Retinal pigment epithelial cell (primary cell): ENCODE results near the gene CARD19.

Source experiments
- DNase-seq: peaks from one replicate; pipeline ENCODE4 v3.0.0-alpha.2; 2010; ENCODE audit warnings: low read depth
- H3K4me3 ChIP-seq: 2 replicates; pipeline ENCODE4 v1.5.1; 2011; ENCODE audit warnings: mild to moderate bottlenecking, low read length, control low read depth, moderate library complexity
- CTCF ChIP-seq: conservative IDR thresholded peaks from 2 replicates; pipeline ENCODE4 v1.5.1; 2011; ENCODE audit warnings: low read depth, low read length, control low read depth, inconsistent platforms

The CARD19 gene

GRCh38 chr9:93118863-93119702, 23.1 kb downstream of the CARD19 start:
- H3K4me3 ChIP-seq = no peak overlapping the region
- DNase-seq = no peak
- TF ChIP-seq CTCF = no peak

GRCh38 chr9:93119703-93119952, 23.6 kb downstream of the CARD19 start:
- DNase-seq = no peak
- H3K4me3 ChIP-seq = no peak overlapping the region
- no peak for TF ChIP-seq CTCF

- no peak overlapping the region for H3K4me3 ChIP-seq
- TF ChIP-seq CTCF = peak; percentile 55
- peak; percentile 91 for DNase-seq
Observed at GRCh38 chr9:93119953-93120845, 24.2 kb downstream of the CARD19 start.

- no peak for TF ChIP-seq CTCF
- no peak overlapping the region for H3K4me3 ChIP-seq
- no peak for DNase-seq
Observed at GRCh38 chr9:93120846-93121315, 24.9 kb downstream of the CARD19 start.

GRCh38 chr9:93121316-93122241, 25.6 kb downstream of the CARD19 start:
- no peak for TF ChIP-seq CTCF
- no peak for DNase-seq
- no peak overlapping the region for H3K4me3 ChIP-seq

GRCh38 chr9:93122721-93123221, 26.8 kb downstream of the CARD19 start:
- TF ChIP-seq CTCF = no peak
- H3K4me3 ChIP-seq = no peak overlapping the region
- no peak for DNase-seq
